K562 (cell line): ENCODE data around the gene KCNJ5. TPM values are rescaled to one million over a fixed set of nuclear protein-coding genes. Genes with fewer than 3 reads are reported as not detected.

Experiments
- ATAC-seq: fragments of 200-7000 bp; cut with Tn5 transposase; 3 replicates; pipeline ENCODE4 v1.9.1; 2020; ENCODE audit warnings: moderate library complexity
- BruUV-seq: library from RNA; stranded (reverse); fragments of 400-500 nt; replicated peaks from 2 replicates; lab custom pipeline; 2021; lab: Mats Ljungman, UMichigan
- CTCF ChIA-PET: fragments of 300-600 bp; formaldehyde crosslinking; extraction: SDS; loops from one replicate; lab custom pipeline; 2021; ENCODE audit warnings: low intra/inter-chr PET ratio; lab: Yijun Ruan, JAX
- POLR2A ChIA-PET: fragments of 300-600, 350-650 bp; sonication (Branson Sonifier 250); formaldehyde crosslinking; extraction: SDS; loops from one replicate; lab custom pipeline; 2021; ENCODE audit warnings: antibody characterized with exemption, inconsistent platforms; lab: Yijun Ruan, JAX
- DNase-seq, 4 experiments: peaks; one replicate each; pipeline versions ENCODE4 v3.0.0 to v3.0.0-alpha.2; 2011 to 2018; ENCODE audit warnings: low spot score in 3 of 4, mixed read lengths in 3 of 4; ENCODE audit errors: extremely low read depth in 1 of 4
- FAIRE-seq: peaks from 2 replicates; lab custom pipeline; 2011; peaks lifted over from hg19 to GRCh38; lab: Jason Lieb, UNC
- H2AFZ ChIP-seq: 2 replicates; pipeline ENCODE4 v1.6.0; 2011; ENCODE audit warnings: low read depth, low read length, control low read depth, inconsistent platforms
- H3K27ac ChIP-seq: fragments of 200-600 bp; 3 replicates; pipeline ENCODE4 v1.8.0; 2011; ENCODE audit warnings: low read depth, mild to moderate bottlenecking, control low read depth, inconsistent platforms, low read length, moderate library complexity, mixed read lengths; ENCODE audit errors: extremely low read depth
- H3K27me3 ChIP-seq, 2 experiments: fragments of 300-600 bp in 1 of 2; 2 replicates in 1 of 2; 3 replicates in 1 of 2; pipeline versions ENCODE4 v1.6.0 to v1.8.0; 2011; ENCODE audit warnings: inconsistent platforms in 2 of 2, low read length in 2 of 2, mild to moderate bottlenecking in 1 of 2, mixed read lengths in 1 of 2, moderate library complexity in 1 of 2; ENCODE audit not compliant: control insufficient read depth in 2 of 2, insufficient read depth in 2 of 2
- H3K36me3 ChIP-seq: fragments of 300-600 bp; 3 replicates; pipeline ENCODE4 v1.8.0; 2011; ENCODE audit warnings: mild to moderate bottlenecking, low read length, inconsistent platforms; ENCODE audit not compliant: control insufficient read depth, insufficient read depth
- H3K4me1 ChIP-seq, 2 experiments: fragments of 200-600 bp in 1 of 2; replicated peaks in 1 of 2; 2 replicates in 1 of 2; 3 replicates in 1 of 2; pipeline versions ENCODE4 v1.5.1 to v1.8.0; 2011; ENCODE audit warnings: inconsistent platforms in 2 of 2, low read length in 2 of 2, mild to moderate bottlenecking in 1 of 2, mixed read lengths in 1 of 2, moderate library complexity in 1 of 2; ENCODE audit not compliant: control insufficient read depth in 2 of 2, insufficient read depth in 2 of 2
- H3K4me2 ChIP-seq: 2 replicates; pipeline ENCODE4 v1.6.1; 2011; ENCODE audit warnings: low read length, control low read depth, inconsistent platforms, mixed read lengths; ENCODE audit not compliant: insufficient read depth
- H3K4me3 ChIP-seq: fragments of 200-600 bp; sonication (generic), shearing (Covaris generic); 2 replicates; pipeline ENCODE4 v1.5.1; 2016; ENCODE audit warnings: control low read depth, inconsistent platforms
- H3K79me2 ChIP-seq: fragments of 200-600 bp; 3 replicates; pipeline ENCODE4 v1.8.0; 2011; ENCODE audit warnings: low read length, inconsistent platforms; ENCODE audit not compliant: control insufficient read depth, insufficient read depth
- H3K9ac ChIP-seq, 2 experiments: 2 replicates each; pipeline versions ENCODE4 v1.6.0 to v1.6.1; 2011; ENCODE audit warnings: low read depth in 2 of 2, low read length in 2 of 2, control low read depth in 1 of 2, inconsistent platforms in 1 of 2, mild to moderate bottlenecking in 1 of 2, mixed read lengths in 1 of 2; ENCODE audit not compliant: insufficient read depth in 1 of 2
- H3K9me1 ChIP-seq: one replicate; pipeline ENCODE4 v1.6.0; 2011; ENCODE audit warnings: inconsistent platforms, mild to moderate bottlenecking, low read length, moderate library complexity; ENCODE audit not compliant: control insufficient read depth, insufficient read depth
- H3K9me3 ChIP-seq: replicated peaks from 2 replicates; pipeline ENCODE4 v1.5.1; 2011; ENCODE audit warnings: low read depth, low read length, inconsistent platforms; ENCODE audit not compliant: control insufficient read depth, insufficient read depth
- H4K20me1 ChIP-seq: replicated peaks from 2 replicates; pipeline ENCODE4 v1.6.1; 2011; ENCODE audit warnings: low read length, inconsistent platforms, mixed read lengths; ENCODE audit not compliant: control insufficient read depth, insufficient read depth
- ASH1L ChIP-seq: fragments of 450-650 bp; IDR thresholded peaks from 2 replicates; pipeline ENCODE4 v1.6.1; 2018; ENCODE audit warnings: borderline replicate concordance, mild to moderate bottlenecking, low read depth; ENCODE audit not compliant: partially characterized antibody
- CBX3 ChIP-seq, 2 experiments: IDR thresholded peaks; 1 replicate in 1 of 2; 2 replicates in 1 of 2; pipeline ENCODE4 v1.6.1; 2012; ENCODE audit warnings: inconsistent platforms in 2 of 2, low read length in 2 of 2, borderline replicate concordance in 1 of 2, control low read depth in 1 of 2
- DACH1 ChIP-seq: fragments of 450-650 bp; IDR thresholded peaks from 2 replicates; pipeline ENCODE4 v1.6.1; 2018; ENCODE audit not compliant: partially characterized antibody
- GTF2E2 ChIP-seq: fragments of 200-800 bp; sonication (Bioruptor generic); IDR thresholded peaks from 2 replicates; pipeline ENCODE4 v1.6.1; 2016; ENCODE audit warnings: missing genetic modification characterization, missing compliant biosample characterization
- HMG20B ChIP-seq: fragments of 250-450 bp; sonication (Bioruptor Pico); IDR thresholded peaks from 2 replicates; pipeline ENCODE4 v1.5.0; 2021; ENCODE audit warnings: mild to moderate bottlenecking
- MAFG ChIP-seq: fragments of 450-650 bp; conservative IDR thresholded peaks from 2 replicates; pipeline ENCODE4 v1.6.1; 2016; ENCODE audit warnings: missing genetic modification characterization, missing compliant biosample characterization
- PHF20 ChIP-seq: fragments of 450-650 bp; IDR thresholded peaks from 2 replicates; pipeline ENCODE4 v1.6.1; 2018; ENCODE audit not compliant: partially characterized antibody
- RFX5 ChIP-seq: IDR thresholded peaks from 2 replicates; pipeline ENCODE4 v1.6.1; 2011; ENCODE audit warnings: low read depth, mild to moderate bottlenecking, improper control_type of control experiment, low read length
- SETDB1 ChIP-seq: IDR thresholded peaks from one replicate; pipeline ENCODE4 v1.6.1; 2012; ENCODE audit warnings: low read length, control low read depth, inconsistent platforms
- SMARCC2 ChIP-seq: fragments of 450-650 bp; IDR thresholded peaks from 2 replicates; pipeline ENCODE4 v1.6.1; 2017; ENCODE audit warnings: antibody characterized with exemption, moderate library complexity, mild to moderate bottlenecking, low read depth
- STAT5A ChIP-seq: IDR thresholded peaks from 2 replicates; pipeline ENCODE4 v1.6.1; 2012; ENCODE audit warnings: low read length, inconsistent platforms, borderline replicate concordance
- TGIF2 ChIP-seq: sonication (generic); formaldehyde crosslinking; IDR thresholded peaks from 2 replicates; pipeline ENCODE4 v1.8.1; 2022; ENCODE audit warnings: mild to moderate bottlenecking, missing genetic modification reagents, moderate library complexity
- WGBS: fragments of 100-300 bp; shearing (Covaris generic); methylation state at CpG from one replicate; pipeline ENCODE4 v1.1.6; 2016; ENCODE audit warnings: low coverage, mixed read lengths; ENCODE audit not compliant: insufficient coverage; ENCODE audit errors: missing lambda C conversion rate; 5-methylcytosine and 5-hydroxymethylcytosine counted together
- in situ Hi-C: fragments of 300-500 bp; cut with MboI; formaldehyde crosslinking; loops from 4 replicates; pipeline ENCODE4 v1.15.0; 2018; ENCODE audit warnings: inconsistent platforms, mixed read lengths
- intact Hi-C: fragments of 100-400 bp; cut with micrococcal nuclease; formaldehyde crosslinking; loops from 2 replicates; pipeline ENCODE4 v1.14.2; 2022
- polyA plus RNA-seq, 8 experiments: library from polyadenylated mRNA; depleted of rRNA in 4 of 8; stranded (reverse) in 5 of 8; unstranded in 3 of 8; fragments of >200 nt; fragmentation: Nextera tagmentation in 2 of 8; fragmentation: Illumina TruSeq in 1 of 8; extraction: Ambion mirVana in 2 of 8; extraction: Trizol in 1 of 8; gene quantifications; 2 replicates each; pipeline versions ENCODE4 v1.2.1 to v1.2.3, GENCODE V29; 2011 to 2014; ENCODE audit warnings: inconsistent platforms in 1 of 8, missing spikeins in 1 of 8
- total RNA-seq, 7 experiments: library from RNA; depleted of rRNA in 6 of 7; stranded (reverse); fragments of >200 nt in 6 of 7; fragmentation: Illumina TruSeq in 2 of 7; extraction: Trizol in 2 of 7; gene quantifications; 2 replicates each; pipeline versions ENCODE4 v1.2.1 to v1.2.3, GENCODE V29; 2011 to 2021; ENCODE audit warnings: low replicate concordance in 1 of 7
- TF ChIP-seq, protein P1 (sequence below): IDR thresholded peaks from 2 replicates; pipeline ENCODE4 v1.6.1; 2016; ENCODE audit warnings: missing genetic modification characterization, missing compliant biosample characterization
- TF ChIP-seq, protein P2 (sequence below): fragments of 250-450 bp; sonication (Bioruptor Pico); IDR thresholded peaks from 2 replicates; pipeline ENCODE4 v1.4.0; 2020; ENCODE audit warnings: mild to moderate bottlenecking, moderate library complexity
- TF ChIP-seq, protein P3 (sequence below): fragments of 450-650 bp; IDR thresholded peaks from 2 replicates; pipeline ENCODE4 v1.7.0; 2016; ENCODE audit warnings: borderline replicate concordance
- TF ChIP-seq, protein P4 (sequence below), 2 experiments: fragments of 450-650 bp; IDR thresholded peaks; 2 replicates each; pipeline ENCODE4 v1.6.1; 2016

The KCNJ5 gene
- total and polyA plus RNA-seq, 9 of the 15 experiments (the other 6 are each of a cell fraction or from before 2014, with no cell fraction given) = 0.04 TPM; not detected in 8

DNA sequence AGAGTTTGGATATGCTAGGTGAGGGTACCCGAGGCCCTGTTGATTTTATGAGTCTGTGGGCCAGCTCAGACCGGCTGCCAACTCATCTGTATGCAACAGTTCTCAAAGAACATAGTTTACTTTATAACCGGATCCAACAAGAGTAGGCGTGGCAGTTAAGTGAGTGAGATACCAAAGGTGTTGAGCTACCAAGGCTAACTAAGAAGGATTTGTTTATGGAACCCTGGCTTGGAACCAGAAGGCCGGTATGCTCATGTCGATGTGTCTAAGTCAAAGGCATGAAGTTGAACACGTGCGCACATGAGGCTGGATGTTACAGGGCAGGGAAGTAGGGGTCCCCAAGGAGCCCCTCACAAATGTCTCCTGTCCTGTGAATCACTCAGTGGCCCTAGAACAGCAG is 23.9 kb upstream of the KCNJ5 start, which contains the start of gene KCNJ1:
Gene KCNJ1, minus strand, starts transcription at position 20 of the 400 bp plus-strand sequence. CDS start 27,053 bp downstream, outside the sequence.
- Histone ChIP-seq H3K27me3 (no peaks in the 10 kb centered on the region), H3K36me3 (no peaks in the 10 kb centered on the region), H3K4me1 (no peaks in the 10 kb centered on the region), H3K79me2 (no peaks in the 10 kb centered on the region), H3K4me3 (no peak within 1 kb of the TSS), H3K9me1 (no peaks in the 10 kb centered on the region), H3K27ac (no peak within 1 kb of the TSS), H4K20me1 (no peaks in the 10 kb centered on the region), H3K9ac (no peak within 1 kb of the TSS), H2AFZ (no peak within 1 kb of the TSS), H3K9me3 (no peaks in the 10 kb centered on the region), H3K4me2 (no peak within 1 kb of the TSS)
- 18% methylated on average over 7 of the region's 8 CpGs for WGBS
- ChIA-PET CTCF (no interaction called here), POLR2A (no interaction called here)
- intact Hi-C loops (no loop called here), in situ Hi-C loops (no loop called here)
- TF ChIP-seq, protein P1, sequence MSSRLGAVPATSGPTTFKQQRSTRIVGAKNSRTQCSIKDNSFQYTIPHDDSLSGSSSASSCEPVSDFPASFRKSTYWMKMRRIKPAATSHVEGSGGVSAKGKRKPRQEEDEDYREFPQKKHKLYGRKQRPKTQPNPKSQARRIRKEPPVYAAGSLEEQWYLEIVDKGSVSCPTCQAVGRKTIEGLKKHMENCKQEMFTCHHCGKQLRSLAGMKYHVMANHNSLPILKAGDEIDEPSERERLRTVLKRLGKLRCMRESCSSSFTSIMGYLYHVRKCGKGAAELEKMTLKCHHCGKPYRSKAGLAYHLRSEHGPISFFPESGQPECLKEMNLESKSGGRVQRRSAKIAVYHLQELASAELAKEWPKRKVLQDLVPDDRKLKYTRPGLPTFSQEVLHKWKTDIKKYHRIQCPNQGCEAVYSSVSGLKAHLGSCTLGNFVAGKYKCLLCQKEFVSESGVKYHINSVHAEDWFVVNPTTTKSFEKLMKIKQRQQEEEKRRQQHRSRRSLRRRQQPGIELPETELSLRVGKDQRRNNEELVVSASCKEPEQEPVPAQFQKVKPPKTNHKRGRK = no peak
- no peak for TF ChIP-seq DACH1
- no peak for TF ChIP-seq TGIF2 (CRISPR knock-in tag)
- no peak for TF ChIP-seq MAFG
- TF ChIP-seq RFX5 = no peak
- no peak for TF ChIP-seq HMG20B (CRISPR knock-in tag)
- TF ChIP-seq, protein P2, sequence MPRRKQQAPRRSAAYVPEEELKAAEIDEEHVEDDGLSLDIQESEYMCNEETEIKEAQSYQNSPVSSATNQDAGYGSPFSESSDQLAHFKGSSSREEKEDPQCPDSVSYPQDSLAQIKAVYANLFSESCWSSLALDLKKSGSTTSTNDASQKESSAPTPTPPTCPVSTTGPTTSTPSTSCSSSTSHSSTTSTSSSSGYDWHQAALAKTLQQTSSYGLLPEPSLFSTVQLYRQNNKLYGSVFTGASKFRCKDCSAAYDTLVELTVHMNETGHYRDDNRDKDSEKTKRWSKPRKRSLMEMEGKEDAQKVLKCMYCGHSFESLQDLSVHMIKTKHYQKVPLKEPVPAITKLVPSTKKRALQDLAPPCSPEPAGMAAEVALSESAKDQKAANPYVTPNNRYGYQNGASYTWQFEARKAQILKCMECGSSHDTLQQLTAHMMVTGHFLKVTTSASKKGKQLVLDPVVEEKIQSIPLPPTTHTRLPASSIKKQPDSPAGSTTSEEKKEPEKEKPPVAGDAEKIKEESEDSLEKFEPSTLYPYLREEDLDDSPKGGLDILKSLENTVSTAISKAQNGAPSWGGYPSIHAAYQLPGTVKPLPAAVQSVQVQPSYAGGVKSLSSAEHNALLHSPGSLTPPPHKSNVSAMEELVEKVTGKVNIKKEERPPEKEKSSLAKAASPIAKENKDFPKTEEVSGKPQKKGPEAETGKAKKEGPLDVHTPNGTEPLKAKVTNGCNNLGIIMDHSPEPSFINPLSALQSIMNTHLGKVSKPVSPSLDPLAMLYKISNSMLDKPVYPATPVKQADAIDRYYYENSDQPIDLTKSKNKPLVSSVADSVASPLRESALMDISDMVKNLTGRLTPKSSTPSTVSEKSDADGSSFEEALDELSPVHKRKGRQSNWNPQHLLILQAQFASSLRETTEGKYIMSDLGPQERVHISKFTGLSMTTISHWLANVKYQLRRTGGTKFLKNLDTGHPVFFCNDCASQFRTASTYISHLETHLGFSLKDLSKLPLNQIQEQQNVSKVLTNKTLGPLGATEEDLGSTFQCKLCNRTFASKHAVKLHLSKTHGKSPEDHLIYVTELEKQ (CRISPR knock-in tag) = no peak
- TF ChIP-seq PHF20 = no peak
- TF ChIP-seq STAT5A = no peak
- TF ChIP-seq ASH1L = no peak
- TF ChIP-seq SETDB1 = no peak
- TF ChIP-seq GTF2E2 = no peak
- no peak for TF ChIP-seq SMARCC2
- no peak for TF ChIP-seq CBX3 (IDR thresholded peaks at IDR 0.05; ENCODE audit: borderline replicate concordance in 1 of 2, low read length in 2 of 2)
- TF ChIP-seq, protein P3, sequence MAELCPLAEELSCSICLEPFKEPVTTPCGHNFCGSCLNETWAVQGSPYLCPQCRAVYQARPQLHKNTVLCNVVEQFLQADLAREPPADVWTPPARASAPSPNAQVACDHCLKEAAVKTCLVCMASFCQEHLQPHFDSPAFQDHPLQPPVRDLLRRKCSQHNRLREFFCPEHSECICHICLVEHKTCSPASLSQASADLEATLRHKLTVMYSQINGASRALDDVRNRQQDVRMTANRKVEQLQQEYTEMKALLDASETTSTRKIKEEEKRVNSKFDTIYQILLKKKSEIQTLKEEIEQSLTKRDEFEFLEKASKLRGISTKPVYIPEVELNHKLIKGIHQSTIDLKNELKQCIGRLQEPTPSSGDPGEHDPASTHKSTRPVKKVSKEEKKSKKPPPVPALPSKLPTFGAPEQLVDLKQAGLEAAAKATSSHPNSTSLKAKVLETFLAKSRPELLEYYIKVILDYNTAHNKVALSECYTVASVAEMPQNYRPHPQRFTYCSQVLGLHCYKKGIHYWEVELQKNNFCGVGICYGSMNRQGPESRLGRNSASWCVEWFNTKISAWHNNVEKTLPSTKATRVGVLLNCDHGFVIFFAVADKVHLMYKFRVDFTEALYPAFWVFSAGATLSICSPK = no peak
- TF ChIP-seq, protein P4, sequence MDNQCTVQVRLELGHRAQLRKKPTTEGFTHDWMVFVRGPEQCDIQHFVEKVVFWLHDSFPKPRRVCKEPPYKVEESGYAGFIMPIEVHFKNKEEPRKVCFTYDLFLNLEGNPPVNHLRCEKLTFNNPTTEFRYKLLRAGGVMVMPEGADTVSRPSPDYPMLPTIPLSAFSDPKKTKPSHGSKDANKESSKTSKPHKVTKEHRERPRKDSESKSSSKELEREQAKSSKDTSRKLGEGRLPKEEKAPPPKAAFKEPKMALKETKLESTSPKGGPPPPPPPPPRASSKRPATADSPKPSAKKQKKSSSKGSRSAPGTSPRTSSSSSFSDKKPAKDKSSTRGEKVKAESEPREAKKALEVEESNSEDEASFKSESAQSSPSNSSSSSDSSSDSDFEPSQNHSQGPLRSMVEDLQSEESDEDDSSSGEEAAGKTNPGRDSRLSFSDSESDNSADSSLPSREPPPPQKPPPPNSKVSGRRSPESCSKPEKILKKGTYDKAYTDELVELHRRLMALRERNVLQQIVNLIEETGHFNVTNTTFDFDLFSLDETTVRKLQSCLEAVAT (IDR thresholded peaks at IDR 0.05) = no peak
- no peak for FAIRE-seq
- no TSS peak for BruUV-seq
- DNase-seq = no peak
- ATAC-seq = no peak
